Measurements from ENCODE around the gene AKR7A3. TPM values are rescaled to one million over a fixed set of nuclear protein-coding genes. Genes with fewer than 3 reads are reported as not detected.
A peak's percentile ranks its signal among the peaks of the same experiment; 100 is the strongest.
"Not testable (repeated sequence)": the region's sequence is repeated elsewhere in the genome, so short reads cannot be mapped to it uniquely, and the experiment has no call there.

AKR7A3 gene
- total RNA-seq, 2 donors from 2014 or later = 57.4 to 479 TPM

DNA sequence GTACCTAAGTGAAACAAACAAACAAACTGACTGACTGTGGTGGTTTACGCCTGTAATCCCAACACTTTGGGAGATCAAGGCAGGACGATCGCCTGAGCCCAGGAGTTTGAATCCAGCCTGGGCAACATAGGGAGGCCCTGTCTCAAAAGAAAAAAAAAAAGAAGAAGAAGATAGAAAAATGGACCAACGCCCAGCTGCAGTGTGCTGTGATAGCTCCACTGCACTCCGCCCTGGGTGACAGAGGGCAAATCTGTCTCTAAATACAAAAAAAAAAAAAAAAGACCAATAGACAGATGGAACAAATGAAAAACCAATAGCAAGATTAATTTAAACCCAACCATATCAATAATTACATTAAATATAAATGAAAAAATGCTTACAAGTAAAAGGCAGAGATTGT lies 13.9 kb downstream of the AKR7A3 start:
- TF ChIP-seq POLR2A (IDR thresholded peaks at IDR 0.05) (no peak), CTCF (IDR thresholded peaks at IDR 0.05) (no peak)
- no peak overlapping the region for H3K27ac ChIP-seq
- DNase-seq = no peak
- H3K4me3 ChIP-seq = no peak overlapping the region
- H3K9me3 ChIP-seq = no peaks in the 10 kb centered on the region
- no peaks in the 10 kb centered on the region for H3K36me3 ChIP-seq (replicated peaks in 1 of 2; ENCODE audit: insufficient read depth in 1 of 2, low read depth in 2 of 2)
- H3K27me3 ChIP-seq = no peaks in the 10 kb centered on the region
- H3K4me1 ChIP-seq = peaks cover 38% of the 10 kb centered on the region
- ATAC-seq = no peak
- WGBS, 2 donors = 87 to 97% methylated on average over 5 of the region's 5 CpGs
- intact Hi-C loops (cut with DNase I) = no loop called here

- H3K36me3 ChIP-seq (replicated peaks in 1 of 2; ENCODE audit: insufficient read depth in 1 of 2, low read depth in 2 of 2); H3K9me3 ChIP-seq; H3K27me3 ChIP-seq; DNase-seq; H3K4me3 ChIP-seq; intact Hi-C loops (cut with DNase I): not testable (repeated sequence)
- ATAC-seq = peak; percentile 43
- H3K27ac ChIP-seq = peak overlapping the region in 1 of 4 donors; percentile 5
- H3K4me1 ChIP-seq = peaks cover 45% of the 10 kb centered on the region
- 57 to 85% methylated on average over 16 to 37 of the region's 66 CpGs for WGBS, 2 donors
Observed at GRCh38 chr1:19273844-19274531, 14.6 kb downstream of the AKR7A3 start.

DNA sequence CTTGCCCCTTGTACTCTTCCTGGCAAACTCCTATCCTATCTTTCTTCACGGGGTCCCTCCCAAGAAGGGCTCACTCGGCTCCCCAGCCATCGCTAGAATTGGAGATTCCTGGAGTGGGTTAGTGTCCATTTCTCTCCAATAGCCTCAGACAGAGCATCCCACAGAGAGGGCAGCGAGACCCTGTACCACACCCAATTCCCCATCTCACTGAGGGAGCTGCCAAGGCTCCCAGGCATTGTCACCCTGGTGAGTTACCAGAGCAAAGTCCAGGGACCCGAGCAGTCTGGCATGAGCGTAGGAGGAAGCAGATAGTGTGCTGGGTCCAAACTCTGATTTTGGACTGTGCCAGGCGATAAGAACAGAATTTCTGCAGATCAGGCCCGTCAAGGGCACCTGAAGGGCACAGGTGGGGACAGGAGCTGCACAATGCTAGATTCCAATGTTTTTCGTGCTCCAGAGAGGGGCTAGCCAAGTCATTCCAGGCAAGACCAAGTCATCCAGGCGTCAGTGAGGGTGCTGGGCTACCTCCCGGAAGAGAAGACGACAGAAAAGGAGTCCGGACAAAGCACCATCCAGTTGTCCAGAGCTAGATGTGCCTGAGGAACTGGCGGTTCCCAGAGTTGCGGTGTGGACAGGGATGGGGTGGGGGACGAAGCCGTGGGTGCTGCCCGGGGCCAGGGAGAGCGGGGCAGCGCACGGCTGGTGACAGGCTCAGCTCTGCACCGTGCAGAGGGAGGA lies 15.3 kb downstream of the AKR7A3 start:
- H3K27me3 ChIP-seq = no peaks in the 10 kb centered on the region
- ATAC-seq (no peak), DNase-seq (peak in 2 of 4 donors; percentile 45 to 54)
- TF ChIP-seq CTCF (IDR thresholded peaks at IDR 0.05) (no peak), POLR2A (IDR thresholded peaks at IDR 0.05) (no peak)
- peaks cover 50% of the 10 kb centered on the region for H3K4me1 ChIP-seq
- intact Hi-C loops (cut with DNase I) = no loop called here
- H3K9me3 ChIP-seq = no peaks in the 10 kb centered on the region
- no peak overlapping the region for H3K4me3 ChIP-seq
- H3K27ac ChIP-seq = peak overlapping the region in 3 of 4 donors; percentile 5 to 39 (median 21)
- 75 to 77% methylated on average over 22 of the region's 22 CpGs for WGBS, 2 donors
- H3K36me3 ChIP-seq (replicated peaks in 1 of 2; ENCODE audit: insufficient read depth in 1 of 2, low read depth in 2 of 2) = no peaks in the 10 kb centered on the region

DNA sequence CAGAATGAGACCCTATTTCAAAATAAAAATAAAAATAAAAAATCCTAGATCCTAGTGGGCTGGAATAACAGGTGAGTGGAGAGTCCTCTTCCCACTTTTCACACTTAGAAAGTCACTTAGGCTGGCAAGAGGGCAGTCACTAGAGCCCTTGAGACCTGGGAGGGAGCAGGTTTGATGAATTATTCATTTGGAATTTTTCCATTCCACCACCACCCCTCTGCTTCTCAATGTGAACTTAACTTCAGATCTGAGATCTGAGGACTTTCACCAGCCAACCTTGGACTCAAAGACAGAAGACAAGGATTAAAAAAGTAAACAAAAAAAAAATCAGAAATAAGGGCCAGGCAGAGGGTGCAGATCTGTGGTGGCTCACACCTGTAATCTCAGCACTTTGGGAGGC lies 16.5 kb downstream of the AKR7A3 start:
- H3K4me1 ChIP-seq = peaks cover 50% of the 10 kb centered on the region
- no peak overlapping the region for H3K4me3 ChIP-seq
- intact Hi-C loops (cut with DNase I) = no loop called here
- no peaks in the 10 kb centered on the region for H3K27me3 ChIP-seq
- ATAC-seq = no peak
- no peaks in the 10 kb centered on the region for H3K36me3 ChIP-seq (replicated peaks in 1 of 2; ENCODE audit: insufficient read depth in 1 of 2, low read depth in 2 of 2)
- H3K27ac ChIP-seq = peak overlapping the region in 1 of 4 donors; percentile 12
- TF ChIP-seq POLR2A (IDR thresholded peaks at IDR 0.05) (no peak), CTCF (IDR thresholded peaks at IDR 0.05) (no peak)
- H3K9me3 ChIP-seq = no peaks in the 10 kb centered on the region
- DNase-seq = no peak

DNA sequence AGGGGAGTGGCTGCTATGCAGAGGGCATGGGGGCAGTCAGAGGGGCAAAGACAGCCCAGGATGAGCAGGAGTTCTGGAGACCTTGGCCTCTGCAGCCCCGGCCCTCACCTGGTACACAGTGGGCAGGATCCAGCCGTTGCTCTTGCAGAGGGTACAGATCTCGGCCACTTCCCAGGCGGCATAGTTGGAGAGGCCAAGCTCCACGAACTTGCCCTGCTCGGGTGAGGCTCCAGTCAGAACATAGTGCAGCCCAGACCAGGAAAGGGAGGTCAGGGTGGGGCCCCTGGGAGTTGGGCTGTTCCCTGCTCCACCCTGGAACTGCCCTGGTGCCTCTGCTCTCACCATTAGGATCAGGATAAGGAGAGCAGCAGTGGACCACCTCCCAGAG lies 18.2 kb downstream of the AKR7A3 start:
- 86% methylated on average over 6 of the region's 6 CpGs; no CpG with 5 or more reads in 1 of the 2 donors for WGBS, 2 donors
- H3K9me3 ChIP-seq; H3K4me3 ChIP-seq; intact Hi-C loops (cut with DNase I); H3K36me3 ChIP-seq (replicated peaks in 1 of 2; ENCODE audit: insufficient read depth in 1 of 2, low read depth in 2 of 2); H3K27me3 ChIP-seq: not testable (repeated sequence)
- ATAC-seq (peak; percentile 14), DNase-seq (peak in 1 of 4 donors; percentile 41)
- H3K27ac ChIP-seq = peak overlapping the region; percentile 48 to 65 (median 54)
- H3K4me1 ChIP-seq = peaks cover 50% of the 10 kb centered on the region

DNA sequence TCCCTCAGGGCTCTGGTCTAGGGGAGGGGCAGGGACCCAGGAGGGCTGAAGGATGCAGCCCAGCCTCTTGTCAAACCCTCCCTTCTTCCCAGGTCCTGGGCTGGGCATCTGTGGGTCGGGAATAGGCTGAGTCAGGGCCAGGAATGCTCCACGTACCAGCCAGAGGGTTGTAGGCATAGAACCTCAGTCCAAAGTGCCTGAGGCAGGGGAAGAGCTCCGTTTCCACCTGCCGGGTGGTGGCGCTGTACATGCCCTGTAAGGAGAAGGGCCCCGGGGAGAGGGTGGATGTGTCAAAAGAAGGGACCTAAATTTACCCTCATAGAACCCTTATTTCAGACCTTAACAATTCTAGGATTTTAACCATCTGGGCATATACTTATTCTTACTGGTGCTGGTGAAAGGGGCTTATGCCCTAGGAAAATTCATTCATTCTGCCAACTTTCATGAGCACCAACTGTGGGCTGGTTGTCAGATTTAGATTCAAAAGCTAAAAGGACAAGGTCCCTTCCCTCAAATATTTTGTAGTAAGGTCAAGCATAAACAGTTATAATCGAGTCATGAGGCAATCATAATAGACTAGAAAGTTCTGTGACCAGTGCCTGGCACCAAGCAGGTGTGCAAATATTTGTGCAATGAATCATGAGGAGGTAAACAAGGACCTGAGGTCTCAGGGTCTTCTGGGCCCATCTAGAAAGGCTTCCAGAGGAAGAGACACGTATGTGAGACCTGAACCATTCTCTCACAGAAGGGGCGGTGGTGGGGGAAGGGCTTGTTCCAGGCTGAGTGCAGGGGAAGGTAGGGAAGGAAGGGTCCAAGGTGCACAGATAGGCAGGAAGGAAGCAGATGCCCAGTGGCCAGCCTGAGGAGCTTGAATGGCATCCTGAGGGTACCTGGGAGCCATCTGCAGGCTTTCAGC lies 18.9 kb downstream of the AKR7A3 start:
- 70 to 76% methylated on average over 9 of the region's 9 CpGs for WGBS, 2 donors
- intact Hi-C loops (cut with DNase I); H3K9me3 ChIP-seq; H3K36me3 ChIP-seq (replicated peaks in 1 of 2; ENCODE audit: insufficient read depth in 1 of 2, low read depth in 2 of 2); H3K4me3 ChIP-seq; H3K27me3 ChIP-seq: not testable (repeated sequence)
- ATAC-seq (peak; percentile 84), DNase-seq (peak in 1 of 4 donors; percentile 55)
- Histone ChIP-seq H3K27ac (peak overlapping the region; percentile 48 to 65 (median 54)), H3K4me1 (peaks cover 50% of the 10 kb centered on the region)

All from body of pancreas (tissue), 4 donors.